ENCODE results near the gene HNRNPL.
"Not testable (repeated sequence)": the region's sequence is repeated elsewhere in the genome, so short reads cannot be mapped to it uniquely, and the experiment has no call there.

The HNRNPL gene

DNA sequence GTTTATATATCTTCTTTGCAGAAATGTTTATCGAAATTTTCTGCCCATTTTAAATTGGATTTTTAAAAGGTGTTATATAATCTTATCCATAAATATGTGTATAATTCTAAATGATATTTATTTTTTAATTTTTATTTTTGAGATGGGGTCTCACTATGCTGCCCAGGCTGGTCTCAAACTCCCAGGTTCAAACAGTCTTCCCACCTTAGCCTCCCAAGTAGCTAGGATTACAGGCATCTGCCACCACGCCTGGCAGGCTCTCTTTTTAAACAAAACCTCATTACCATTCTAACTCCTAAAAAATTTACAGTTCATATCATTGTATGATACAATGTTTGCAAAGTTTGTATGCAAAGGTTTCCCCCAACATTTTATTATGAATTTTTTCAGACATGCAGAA, 53.6 kb downstream of the HNRNPL start:
- DNase-seq: no peak

DNA sequence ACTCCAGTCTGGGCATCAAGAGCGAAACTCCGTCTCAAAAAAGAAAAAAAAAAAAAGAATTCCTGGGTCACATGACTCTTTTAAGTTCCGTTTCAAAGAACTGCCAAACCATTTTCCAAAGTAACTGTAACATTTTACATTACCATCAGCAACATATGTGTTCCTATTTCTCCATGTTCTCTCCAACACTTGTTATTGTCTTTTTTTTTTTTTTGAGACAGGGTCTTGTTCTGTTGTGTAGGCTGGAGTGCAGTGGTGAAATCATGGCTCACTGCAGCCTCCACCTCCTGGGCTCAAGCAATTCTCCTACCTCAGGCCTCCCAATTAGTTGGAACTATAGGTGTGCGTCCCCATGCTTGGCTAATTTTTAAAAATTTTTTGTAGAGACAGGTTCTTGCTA, 54.2 kb downstream of the HNRNPL start:
- DNase-seq: no peak

DNA sequence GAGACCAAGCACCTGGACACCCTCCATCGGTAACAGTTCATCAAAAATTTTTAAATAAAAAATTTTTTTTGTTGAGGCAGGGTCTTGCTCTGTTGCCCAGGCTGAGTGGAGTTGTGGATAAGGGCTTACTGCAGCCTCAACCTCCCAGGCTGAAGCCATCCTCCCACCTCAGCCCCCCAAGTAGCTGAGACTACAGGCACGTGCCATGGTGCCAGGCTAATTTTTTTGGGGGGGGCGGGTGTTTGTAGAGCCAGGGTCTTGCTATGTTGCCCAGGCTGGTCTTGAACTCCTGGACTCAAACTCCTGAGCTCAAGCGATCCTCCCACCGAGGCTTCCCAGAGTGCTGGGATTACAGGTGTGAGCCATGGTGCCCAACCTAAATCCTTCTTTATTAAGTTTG, 56.1 kb downstream of the HNRNPL start:
- DNase-seq: no peak

DNA sequence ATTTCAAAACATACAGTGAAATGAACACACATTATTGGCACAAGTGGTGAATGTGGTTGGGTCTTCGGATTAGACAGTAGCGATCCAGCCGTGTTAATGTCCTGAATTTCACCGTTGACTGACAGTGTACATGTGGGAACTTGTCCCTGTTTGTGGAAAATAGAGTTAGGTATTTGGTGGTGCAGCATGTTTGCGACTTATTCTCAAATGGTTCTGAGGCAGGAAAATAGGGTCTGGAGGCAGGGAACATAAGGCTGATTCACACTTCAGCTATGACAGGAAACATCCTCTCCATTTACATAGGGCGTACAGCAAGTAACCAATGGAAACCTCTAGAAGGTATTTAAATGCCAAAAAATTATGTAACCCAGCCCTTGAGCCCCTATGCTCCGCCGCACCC, 56.6 kb downstream of the HNRNPL start:
- DNase-seq: no peak

DNA sequence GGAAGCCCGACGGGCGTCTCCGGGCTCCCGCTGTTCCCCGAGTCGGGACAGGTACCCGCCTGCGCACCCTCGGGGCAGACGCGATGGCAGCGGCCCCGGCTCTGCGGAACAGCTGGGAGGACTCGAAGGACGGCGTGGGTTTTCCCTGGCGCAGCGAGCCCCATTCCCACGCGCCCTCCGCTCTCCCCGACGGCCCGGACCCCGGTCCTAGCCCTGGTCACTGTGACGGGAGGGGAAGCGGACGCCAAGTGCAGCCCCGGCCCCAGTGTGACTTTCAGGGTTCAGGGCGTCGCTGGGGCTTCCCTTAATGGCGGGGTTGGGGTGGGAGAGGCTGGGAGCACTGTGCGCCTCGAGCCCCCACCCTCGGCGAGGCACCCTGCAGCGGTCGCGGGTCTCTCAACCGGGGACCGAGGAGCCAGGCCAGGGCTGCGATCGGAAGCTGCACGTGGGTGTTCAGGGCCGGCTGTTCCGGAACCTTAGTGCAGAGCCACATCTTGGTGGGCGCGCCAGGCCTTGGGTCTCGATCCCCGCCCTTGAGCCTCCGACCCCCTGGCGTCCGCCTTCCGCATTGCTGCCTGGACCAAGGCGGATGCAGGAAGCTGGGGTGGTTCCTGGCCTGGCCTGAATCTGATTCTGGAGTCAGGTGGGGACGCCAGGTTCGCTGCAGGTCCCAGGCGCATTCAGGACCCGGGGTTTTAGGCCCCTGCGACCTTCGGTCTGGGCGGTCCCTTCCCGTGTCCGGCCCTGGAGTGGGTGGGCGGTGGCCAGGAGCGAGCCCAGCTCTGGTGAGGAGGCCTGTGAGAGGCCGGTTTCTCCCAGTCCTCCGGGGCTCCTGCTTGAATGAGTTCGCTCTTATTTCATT, 57.3 kb downstream of the HNRNPL start:
- DNase-seq: no peak

DNA sequence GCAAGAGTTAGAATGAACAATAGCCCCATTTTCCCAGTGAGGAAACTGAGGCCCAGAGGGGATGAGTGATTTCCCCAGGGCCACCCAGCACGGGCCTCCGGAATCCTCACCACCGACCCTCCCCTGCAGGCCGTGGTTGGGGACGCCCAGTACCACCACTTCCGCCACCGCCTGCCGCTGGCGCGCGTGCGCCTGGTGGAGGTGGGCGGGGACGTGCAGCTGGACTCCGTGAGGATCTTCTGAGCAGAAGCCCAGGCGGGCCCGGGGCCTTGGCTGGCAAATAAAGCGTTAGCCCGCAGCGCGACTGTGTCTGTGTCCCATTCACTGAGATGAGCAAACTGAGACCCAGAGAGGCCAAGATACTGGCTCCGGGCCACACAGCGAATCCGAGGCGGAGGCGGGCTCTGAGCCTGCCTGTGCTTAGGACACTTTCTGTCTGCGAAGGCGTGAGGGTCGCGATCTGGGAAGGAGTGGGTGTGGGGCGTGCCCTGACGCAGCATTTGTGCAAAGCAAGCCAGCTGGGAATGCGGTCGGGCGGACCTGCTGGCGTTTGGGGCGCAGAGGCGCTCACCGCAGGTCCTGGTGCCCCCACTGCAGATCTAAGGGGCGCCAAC, 58.2 kb downstream of the HNRNPL start:
- not testable (repeated sequence) for DNase-seq

DNA sequence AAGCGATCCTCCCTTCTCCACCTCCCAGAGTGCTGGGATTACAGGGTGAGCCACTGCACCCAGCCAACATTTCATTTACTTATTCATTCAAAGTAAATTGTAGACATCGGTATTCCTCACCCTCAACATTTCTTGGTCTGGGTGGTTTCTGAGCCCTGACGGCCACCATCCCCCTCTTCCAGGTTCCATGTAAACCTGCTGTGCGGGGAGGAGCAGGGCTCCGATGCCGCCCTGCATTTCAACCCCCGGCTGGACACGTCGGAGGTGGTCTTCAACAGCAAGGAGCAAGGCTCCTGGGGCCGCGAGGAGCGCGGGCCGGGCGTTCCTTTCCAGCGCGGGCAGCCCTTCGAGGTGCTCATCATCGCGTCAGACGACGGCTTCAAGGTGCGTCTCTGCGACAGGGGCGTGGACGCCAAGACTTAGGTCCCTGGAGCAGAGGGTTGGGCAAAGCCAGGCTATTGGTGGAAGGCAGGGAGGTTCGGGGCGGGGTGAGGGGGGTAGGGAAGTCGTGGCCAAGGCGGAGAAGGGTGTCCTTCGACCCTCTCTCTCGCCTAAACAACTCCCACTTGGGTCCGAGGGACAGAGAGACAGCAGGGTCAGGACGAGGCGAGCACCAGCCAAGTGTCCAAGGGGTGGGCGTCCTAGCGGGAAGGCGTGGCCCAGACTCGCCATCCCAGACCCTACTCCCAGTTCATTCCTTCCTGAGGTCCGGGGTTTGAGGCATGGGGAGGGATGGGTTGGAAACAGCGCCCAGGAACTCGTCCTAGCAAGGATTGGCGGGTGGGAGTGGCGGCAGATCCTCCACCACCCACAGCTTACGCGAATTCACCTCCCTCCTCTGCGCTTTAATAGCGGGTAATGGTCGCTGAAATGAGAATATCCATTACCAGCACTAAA, 59.0 kb downstream of the HNRNPL start:
- not testable (repeated sequence) for DNase-seq

DNA sequence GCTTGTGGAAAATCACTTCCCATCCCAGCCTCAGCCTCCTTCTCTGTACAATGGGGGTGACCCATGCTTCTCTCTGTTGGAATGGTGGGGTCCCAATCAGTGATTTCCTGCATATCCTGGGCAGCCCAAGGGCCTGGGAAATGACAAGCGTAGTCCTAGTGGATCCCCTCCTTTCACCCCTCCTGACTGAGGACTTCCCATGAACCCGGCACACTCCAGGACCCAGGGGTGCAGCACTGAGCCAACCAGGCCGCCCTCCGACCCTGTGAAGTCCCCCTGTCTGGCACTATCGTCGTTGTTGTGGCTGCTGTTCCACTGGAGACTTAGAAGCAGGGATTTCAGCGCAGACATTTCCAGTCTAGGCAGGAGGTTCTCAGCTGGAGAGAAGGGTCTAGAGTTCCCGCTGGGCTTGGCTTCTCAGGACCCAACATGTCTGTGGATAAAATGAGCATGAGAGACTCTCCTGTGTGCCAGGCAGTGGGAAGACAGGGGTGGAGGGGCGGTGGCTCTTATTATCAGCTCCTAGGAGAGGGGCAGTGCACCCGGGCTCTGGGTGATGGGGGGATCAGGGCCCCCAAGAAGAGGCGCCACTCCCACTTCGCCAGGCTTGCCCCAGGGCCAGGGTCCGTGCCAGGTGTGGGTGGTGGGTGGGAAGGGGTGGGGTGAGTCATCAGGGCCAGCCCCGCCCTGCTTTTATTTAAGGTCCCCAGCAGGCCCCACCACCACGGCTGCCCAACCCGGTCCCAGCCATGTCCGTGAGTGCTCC, 61.1 kb downstream of the HNRNPL start, which contains the start of gene LGALS7B:
Gene LGALS7B (plus strand): TSS at position 723 of the 766 bp plus-strand sequence. CDS start 27 bp downstream, at position 750.
- DNase-seq: no peak

DNA sequence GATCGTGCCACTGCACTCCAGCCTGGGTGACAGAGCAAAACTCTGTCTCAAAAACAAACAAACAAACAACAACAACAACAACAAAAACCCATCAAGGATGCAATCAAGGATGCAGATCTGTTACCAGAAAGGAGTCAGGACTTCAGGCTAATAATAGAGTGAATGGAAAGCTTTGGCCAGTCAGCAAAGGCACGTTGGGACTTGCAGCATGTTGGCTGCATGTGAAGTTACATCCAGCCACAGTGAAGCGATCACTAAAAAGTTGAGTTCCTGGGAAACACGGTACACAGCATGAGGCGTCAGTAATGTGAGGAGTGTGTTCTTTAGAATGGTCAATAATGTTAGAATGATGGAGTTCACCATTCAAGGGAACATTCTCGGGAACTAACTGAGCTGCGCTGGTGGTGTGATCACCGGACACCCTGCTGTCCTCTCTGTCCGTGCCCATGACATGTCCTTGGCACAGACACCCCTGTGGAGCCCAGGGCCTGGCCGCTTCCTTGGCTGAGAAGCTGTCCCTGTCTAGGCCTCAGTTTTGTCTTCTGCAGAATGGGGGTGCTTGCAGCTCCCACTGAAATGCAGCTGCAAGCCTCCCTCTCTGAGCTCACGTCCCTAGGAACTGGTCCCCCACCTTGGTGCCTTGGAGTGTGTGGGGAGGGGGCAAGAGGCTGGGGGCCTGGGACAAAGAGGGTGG, 63.1 kb downstream of the HNRNPL start:
- DNase-seq: no peak

Data from NCI-H187 treated with DMSO at 0.1 percent for 48 hours (cell line).